Limb (tissue), 2 donors: Measurements from ENCODE around the gene WIPF1.

Experiments used
- DNase-seq, 2 donors: peaks; one replicate each; pipeline ENCODE4 v3.0.0-alpha.2; 2016; ENCODE audit errors: extremely low spot score in 2 of 2

The WIPF1 gene, protein sequence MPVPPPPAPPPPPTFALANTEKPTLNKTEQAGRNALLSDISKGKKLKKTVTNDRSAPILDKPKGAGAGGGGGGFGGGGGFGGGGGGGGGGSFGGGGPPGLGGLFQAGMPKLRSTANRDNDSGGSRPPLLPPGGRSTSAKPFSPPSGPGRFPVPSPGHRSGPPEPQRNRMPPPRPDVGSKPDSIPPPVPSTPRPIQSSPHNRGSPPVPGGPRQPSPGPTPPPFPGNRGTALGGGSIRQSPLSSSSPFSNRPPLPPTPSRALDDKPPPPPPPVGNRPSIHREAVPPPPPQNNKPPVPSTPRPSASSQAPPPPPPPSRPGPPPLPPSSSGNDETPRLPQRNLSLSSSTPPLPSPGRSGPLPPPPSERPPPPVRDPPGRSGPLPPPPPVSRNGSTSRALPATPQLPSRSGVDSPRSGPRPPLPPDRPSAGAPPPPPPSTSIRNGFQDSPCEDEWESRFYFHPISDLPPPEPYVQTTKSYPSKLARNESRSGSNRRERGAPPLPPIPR

DNA sequence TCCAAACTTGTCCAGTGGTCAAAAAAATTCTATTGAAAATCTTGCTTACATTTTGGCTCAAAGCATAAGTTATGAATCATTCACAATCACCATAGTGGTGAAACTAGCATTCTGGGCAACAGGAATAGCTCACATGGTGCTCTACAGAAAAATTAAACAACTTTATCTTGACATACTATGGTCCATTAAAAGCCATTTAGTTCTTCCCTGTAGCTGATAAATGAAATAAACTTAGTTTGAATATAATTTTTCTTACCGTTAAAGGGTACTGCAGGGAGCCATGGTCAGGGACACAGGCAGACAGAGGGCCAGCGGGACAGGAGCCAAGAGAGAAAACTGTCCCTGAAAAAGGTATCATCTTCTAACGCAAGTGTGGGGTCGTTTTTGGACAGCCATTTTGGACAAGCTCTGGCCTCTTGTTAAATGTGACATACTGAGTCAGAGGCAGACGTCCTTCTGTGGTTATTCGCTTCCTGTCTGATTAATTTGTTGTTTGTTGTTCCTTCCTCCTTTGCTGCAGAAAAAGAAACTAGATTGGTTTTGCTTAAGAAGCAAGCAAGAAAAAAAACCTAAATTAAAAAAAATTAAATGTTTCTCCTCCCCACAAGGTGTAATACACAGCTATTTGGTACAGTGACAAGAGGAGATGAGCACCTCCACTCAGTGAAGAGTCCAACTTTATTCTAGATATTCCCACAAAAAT, at the start of gene WIPF1:
TSS of gene WIPF1 (minus strand) at position 460 of the 703 bp plus-strand sequence. CDS start 12,231 bp downstream, outside the sequence.
- DNase-seq, result no peak

DNA sequence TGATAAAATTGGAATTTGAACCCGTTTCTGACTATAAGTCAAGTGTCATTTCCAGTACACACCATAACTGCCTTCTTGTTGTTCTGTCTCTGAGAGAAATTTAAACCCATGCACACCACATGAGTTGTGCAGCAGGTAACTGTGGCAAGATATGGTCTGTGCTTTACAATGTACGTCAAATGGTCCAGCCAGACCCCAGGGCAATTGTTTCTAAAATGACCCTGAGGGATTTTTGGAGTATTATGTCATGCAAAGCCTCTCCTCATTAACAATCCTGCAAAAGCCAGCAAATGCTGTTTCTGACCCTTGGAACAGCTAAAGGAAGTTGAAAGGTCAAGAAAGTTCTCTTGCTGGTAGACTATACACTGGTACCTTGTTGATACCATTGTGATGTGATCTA, 47.7 kb upstream of the WIPF1 start:
- DNase-seq, result no peak

DNA sequence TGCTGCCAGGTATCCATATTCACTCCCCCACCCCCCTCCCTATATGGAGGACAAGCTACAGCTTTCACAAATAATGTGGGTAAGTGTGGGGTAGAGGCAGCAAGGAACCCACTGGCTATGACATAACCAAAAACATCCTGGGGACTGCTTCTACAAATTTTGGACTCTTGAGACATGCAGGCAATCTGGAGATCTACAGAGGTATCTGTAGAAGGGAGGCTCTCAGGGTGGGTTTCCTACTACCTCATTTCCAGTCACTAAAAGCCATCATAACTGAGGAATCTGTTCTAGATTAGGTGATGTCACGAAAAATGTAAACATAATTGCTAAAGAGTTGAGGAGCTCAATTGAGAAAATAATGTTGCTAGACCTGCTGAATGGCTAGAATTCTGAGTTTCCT, 46.8 kb upstream of the WIPF1 start:
- no peak for DNase-seq

DNA sequence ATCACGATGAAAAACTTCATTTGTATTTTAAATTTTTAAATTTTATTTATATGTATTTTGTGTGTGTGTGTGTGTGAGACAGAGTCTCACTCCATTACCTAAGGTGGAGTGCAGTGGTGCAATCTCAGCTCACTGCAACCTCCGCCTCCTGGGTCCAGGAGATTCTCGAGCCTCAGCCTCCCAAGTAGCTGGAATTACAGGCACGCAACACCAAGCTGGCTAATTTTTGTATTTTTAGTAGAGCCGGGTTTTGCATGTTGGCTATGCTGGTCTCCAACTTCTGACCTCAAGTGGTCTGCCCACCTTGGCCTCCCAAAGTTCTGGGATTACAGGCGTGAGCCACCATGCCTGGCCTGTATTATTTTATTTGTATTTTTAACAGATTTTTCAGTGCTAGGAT, 45.8 kb upstream of the WIPF1 start:
- no peak for DNase-seq

DNA sequence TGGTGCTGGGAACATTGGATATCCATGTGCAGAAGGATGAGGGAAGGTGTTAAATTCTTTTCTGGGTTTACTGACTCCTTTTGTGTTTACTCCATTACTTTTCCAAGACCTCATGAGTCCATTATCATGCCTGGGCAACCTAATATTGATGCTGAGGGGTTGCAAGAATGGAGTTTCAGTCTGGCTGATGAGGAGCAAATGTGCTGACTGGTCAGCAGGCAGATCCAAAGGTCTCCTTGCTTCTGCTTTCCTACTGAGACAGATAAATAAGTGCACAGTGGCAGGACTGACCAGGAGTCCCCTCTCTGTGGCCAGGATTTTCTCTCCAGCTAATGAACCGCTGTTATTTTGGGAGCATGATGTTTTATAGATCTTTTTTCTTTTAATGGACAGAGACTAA, 43.6 kb upstream of the WIPF1 start:
- DNase-seq, result no peak

DNA sequence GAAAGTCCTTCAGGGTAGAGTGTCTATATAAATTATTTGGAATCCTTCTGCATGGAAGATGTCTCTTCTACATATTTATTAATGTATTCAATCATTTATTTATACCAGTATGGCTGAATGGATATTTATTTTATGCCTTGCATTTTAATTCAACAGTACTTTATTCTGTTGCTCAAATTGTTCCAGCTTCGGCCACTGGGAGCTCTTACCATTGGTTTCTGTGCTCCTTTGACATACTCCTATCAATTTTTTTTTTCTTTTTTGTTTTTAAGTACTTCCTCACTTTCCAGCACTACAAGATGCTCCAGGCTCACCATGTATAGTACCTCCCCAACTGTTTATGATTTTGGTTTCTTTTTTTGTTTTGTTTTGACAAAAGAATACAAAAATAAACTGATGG, 39.4 kb upstream of the WIPF1 start:
- no peak for DNase-seq

DNA sequence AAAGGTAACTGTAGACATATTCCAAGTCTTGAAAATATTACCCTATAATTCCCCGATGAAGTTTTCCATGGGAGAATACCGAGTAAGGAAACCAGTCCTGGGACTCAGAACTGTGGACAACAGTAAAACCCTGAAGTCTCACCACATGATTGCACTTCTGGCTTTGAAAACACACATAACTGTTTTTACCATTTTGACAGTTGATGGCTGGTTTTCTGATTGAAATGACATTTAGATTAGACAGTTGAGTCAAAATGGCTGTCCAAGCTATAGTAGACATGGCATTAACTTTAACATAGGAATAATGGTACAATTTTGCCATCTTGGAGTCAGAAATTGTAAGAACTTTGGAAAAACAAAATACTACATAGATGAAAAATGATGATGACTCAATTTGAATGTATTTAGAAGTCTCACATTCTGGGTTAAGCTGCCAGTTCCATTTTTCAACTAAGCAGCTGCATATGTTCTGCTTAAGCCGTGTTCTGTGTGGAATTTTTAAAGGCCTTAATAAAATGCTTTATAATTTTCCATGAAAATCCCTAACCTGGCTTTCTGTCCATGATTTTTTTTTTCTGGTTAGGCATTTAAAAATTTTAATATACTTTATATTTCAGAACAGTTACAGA, 38.3 kb upstream of the WIPF1 start:
- no peak for DNase-seq

DNA sequence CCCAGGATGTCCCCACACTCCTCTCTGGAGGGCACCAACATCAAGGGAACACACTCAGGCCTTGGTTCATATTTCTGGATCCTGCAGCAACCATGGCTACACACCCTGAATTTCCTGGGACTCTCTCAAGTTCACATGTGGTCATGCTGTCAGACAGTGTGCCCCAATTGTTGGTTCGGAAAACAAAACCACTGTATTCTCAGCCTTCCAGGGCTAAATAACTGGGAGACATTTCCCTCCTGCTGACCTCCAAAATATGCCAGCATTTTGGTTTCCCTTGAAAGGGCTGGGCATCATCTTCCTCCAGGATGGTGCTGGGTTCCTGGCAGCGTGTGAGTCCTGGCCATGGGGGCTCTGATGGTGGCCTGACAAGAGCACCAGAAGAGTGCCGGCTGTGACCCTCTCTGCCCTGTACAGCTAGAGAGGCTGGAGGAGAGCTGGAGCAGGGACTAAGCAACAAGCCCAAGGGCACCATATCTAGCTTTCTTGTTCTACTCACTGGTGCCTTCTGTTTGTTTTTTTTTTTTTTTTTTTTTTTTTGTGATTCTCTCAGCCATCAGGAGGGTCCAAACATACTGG, 37.5 kb upstream of the WIPF1 start:
- DNase-seq, result no peak

DNA sequence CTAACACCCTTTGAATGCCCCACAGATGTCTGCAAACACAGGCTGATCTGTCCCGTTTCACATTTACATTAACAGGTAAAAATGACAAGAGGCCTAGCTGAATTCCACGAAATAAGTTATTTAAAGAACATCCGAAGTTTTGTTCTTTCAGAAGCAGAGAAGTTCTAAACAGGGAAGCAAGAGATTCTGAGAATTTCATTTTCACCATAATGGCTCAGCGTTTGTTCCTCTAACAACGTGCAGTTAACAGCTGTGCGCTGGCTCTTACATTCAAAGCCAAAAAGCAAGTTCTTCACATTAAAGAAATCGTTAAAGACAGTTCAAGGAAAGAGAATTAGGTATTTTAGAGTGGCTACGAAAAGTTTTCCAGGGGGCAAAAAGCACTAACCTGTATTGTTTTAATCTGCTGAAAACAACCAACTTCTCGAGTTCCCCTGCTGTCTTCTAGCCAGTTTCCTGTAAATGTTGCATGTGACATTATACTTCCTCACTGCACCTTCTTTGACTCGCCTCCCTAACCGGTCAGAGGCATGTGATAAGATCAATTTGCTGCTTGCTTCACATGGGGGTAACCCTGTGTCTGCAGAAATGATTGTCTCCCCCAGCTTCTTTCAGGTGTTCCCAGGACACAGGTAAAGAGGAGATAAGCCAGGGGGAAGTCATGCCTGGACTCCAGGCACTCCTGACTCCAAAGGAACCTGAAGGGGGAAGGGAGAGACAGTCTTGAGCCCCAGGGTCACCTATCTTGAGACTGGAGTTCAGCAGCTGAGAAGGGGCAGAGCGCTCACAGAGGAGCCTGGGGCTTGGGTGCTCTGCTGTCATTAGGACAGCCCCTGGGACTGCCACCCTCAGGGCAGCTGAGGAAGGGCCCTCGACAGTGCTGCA, 36.8 kb upstream of the WIPF1 start:
- no peak for DNase-seq

DNA sequence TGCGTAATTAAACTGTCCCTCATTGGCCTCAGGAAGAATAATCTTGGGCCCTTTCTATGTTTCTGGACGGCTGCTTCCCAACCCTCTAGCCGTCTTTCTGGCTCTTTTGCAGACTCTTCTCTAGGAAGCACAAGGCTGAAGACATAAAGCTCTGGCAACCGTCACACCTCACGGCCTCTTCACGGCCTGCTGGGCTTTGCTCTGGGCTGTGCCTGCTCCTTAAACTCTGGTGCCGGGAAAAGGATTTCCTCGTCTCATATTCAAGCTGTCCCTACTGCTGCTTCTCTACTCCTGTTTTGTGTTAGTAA, 36.0 kb upstream of the WIPF1 start:
- DNase-seq, result peak in 1 of 2 donors; percentile 40

DNA sequence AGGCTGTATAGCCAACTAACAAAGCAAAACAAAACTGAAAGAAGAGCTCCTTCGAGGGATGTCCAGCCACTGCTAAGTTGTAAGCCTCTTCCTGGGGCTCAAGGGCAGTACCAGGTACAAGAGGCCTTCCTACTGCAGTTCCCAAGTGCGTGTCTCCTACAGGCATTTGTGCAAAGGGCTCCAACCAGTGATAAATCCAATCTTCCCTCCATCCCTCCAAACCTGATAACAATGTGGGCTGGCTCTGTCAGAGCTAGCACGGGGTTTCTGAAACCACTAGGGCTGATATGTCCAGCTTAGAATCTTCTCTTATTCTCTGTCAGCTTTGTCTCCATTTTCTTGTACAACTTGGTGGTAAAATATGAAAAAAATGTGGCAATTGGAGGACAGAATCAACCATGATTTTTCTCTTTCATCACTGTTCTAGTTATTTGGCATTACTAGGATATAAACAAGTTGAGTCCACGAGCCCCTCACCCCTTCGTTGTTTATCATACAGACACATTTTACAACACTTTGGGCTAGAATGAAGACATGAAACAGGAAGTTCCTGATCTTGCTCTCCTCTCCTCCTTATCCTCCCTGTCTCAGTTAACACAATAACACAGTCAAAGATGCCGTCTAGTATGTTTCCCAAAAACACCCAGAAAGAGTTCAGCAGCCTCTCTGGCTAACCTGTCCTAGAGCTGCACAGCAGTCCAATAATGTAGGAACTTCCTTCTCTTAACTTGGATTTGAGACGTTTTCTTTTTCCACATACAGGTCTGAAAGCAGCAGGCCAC, 35.4 kb upstream of the WIPF1 start:
- no peak for DNase-seq

DNA sequence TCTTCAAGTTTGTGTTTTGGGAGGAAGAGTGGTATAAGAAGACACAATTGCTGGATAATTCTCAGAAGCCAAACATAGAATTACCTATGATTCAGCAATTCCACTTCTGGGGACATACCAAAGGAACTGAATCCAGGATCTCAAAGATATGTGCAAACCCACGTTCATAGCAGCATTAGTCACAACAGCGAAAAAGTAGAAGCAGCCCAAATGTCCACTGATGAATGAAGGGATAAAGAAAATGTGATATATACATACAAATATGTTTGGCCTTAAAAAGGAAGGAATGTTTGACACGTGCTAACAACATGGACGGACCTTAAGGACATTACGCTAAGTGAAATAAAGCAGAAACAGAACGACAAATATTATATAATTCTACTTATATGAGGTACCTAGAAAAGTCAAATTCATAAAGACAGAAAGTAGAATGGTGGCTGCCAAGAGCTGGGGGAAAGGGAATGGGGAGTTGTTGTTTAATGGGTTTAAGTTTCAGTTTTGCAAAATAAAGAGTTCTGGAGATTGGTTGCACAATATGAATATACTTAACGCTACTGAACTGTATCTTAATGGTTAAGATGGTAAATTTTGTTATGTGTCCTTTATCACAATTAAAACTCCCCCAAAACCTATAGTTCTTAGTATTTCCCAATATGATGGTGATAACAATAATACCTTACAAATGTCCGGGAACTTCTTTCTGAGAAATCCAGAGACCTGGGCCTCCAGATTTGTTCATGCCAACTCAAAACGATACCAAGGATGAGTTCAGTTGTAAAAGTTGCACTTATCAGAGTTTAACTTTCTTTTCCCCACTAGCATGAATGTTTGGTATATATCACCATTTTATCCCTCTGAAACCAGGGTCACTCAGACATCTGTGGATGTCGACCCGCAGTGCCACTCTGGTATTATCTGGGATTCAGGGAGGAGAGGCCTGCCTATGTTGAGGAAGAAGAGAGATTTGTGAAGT, 33.7 kb upstream of the WIPF1 start:
- no peak for DNase-seq

DNA sequence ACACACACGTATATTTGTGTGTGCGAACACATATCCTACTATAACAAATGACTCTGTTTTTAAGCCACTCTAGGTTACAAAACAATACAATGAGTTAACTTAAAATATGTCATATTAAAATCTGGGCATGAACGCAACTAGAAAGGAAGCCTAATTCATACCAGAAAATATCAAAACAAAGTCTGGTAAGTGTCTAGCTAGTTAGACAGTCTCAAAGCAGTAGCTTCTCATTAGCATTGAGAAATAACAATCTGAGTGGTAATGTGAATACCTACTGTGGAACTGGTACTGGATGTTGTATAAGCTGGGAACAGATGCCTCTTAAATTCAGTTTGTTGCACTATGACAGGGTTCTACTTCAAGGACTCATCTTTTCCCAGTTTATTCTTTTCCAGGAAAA, 32.5 kb upstream of the WIPF1 start:
- DNase-seq, result no peak

DNA sequence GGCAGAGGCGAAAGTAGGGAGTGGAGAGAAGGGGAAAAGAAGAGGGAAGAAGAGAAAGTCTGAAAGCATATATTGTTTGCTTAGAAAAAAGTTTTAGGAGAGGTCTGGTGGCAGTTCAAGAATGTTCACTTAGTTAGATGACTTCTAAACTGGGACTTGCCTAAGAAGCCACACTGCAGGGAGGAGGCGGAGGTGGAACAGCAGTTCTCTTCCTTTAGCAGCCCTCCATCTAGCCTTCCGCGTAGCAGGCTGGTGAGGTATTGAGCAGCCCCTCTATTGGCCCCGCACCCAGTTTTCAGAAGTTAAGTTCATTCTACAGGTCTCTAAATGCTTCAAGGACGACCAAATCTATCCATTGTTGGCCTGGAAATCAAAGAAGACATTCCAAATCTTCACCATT, 31.9 kb upstream of the WIPF1 start:
- DNase-seq, result no peak

DNA sequence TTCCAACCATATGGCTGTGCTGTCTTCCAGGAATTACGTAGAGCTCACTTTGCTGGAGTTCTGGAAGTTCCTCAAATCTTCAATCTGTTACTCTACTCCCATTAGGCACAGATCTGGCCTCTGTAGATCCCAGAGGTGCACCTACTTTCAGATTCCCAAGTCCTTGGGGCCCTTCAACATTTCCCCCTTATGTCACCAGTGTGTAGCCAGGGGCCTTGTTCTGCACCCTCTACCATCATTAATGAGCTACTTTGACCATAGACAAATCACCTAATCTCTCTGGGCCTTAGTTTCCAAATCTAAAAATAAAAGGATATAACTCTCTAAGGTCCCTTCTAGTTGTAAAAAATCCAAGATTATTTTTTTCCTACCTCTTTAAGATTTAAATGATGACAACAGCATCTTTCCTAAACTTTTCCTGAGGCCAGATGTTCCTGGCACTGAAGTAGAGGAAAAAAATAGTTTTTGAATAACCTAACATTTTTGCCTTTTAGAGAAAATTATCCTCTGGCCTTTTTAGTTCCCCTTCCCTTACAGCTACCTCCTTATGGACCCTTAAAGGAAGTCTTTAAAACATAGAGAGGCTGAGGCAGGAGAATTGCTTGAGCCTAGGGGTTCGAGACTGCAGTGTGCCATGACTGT, 31.0 kb upstream of the WIPF1 start:
- no peak for DNase-seq

DNA sequence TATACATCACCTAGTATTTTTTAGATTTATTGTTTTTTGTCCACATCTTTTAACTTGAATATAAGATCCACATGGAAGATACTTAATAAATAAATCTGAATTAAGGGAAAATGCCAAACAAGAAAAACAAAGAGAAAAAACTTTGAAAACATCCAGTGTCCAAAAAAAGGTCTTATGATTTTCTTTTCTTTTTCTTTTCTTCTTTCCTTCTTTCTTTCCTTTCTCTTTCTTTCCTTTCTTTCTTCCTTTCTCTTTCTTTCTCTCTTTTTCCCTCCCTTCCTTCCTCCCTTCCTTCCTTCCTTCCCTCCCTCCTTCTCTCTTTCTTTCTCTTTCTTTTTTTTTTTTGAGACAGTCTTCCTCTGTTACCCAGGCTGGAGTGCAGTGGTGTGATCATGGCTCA, 29.6 kb upstream of the WIPF1 start:
- no peak for DNase-seq

DNA sequence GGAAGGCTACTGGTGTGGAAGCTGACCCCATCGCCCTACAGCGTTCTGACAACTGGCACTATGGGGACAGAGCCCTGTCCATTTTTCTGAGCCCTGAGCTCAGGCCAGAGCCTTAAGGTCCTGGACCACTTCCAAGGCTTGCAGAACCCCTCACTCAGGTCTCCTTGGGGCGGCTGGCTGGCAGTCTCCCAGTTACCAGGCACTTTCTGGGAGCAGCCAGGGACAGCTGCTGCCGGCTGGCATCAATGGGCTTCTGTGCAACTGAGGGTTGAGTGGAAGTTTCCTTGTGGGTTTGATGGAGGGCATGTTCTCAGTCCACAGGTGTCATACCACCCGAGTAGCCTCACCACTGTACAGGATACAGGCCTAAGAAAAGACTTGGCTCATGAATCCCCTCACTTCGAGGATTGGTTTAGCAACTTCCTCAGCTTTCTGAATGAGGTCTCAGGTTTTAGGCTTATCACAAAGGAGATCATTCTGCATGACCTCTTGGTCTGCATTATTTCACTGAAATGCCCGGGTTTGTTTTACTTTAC, 27.4 kb upstream of the WIPF1 start:
- no peak for DNase-seq

DNA sequence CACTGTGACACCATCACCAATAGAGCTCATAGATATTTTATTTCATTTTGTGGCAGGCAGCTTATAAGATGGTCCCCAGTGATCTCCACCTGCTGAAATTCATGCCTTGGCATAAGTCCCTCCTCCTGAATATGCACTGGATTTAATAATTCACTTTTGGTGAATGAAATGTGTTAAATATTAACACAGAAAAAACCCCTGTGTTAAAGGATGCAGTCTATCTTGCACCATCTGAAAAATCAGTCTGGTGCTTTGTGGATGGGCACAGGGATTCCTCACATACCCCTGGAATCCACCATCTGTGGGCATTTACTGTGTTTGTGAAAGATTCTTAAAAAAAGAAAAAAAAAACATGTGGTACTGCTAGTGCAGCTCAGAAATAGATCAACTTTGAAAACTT, 26.1 kb upstream of the WIPF1 start:
- DNase-seq, result no peak
